Esophagus squamous epithelium (tissue), 4 donors: ENCODE data around the gene SLC25A31.

Source experiments
- CTCF ChIP-seq, 6 experiments: fragments of 450-650 bp in 4 of 6; fragments of 200-600 bp in 2 of 6; sonication (generic) in 2 of 6; IDR thresholded peaks; one replicate each; pipeline ENCODE4 v1.5.1; 2016 to 2019; ENCODE audit warnings: antibody characterized with exemption in 6 of 6, mild to moderate bottlenecking in 4 of 6, moderate library complexity in 4 of 6
- POLR2A ChIP-seq, 4 donors: fragments of 450-650 bp; IDR thresholded peaks; one replicate each; pipeline ENCODE4 v1.6.1; 2017; ENCODE audit warnings: antibody characterized with exemption in 4 of 4, mild to moderate bottlenecking in 4 of 4, moderate library complexity in 3 of 4

GRCh38 chr4:127783955-127784770 is 54.0 kb downstream of the SLC25A31 start:
- TF ChIP-seq CTCF (IDR thresholded peaks at IDR 0.05) = no peak
- no peak for TF ChIP-seq POLR2A (IDR thresholded peaks at IDR 0.05)
